Astrocyte (in vitro differentiated cells and primary cell): ENCODE results near the gene PPTC7. TPM values are rescaled to one million over a fixed set of nuclear protein-coding genes. Genes with fewer than 3 reads are reported as not detected.
A peak's percentile ranks its signal among the peaks of the same experiment; 100 is the strongest.
"Not testable (repeated sequence)": the region's sequence is repeated elsewhere in the genome, so short reads cannot be mapped to it uniquely, and the experiment has no call there.

Experiments
- DNase-seq: peaks from one replicate; pipeline ENCODE4 v3.0.0-alpha.2; 2010; ENCODE audit warnings: low read depth
- FAIRE-seq: peaks from 2 replicates; lab custom pipeline; 2011; peaks lifted over from hg19 to GRCh38; lab: Jason Lieb, UNC
- H2AFZ ChIP-seq: 2 replicates; pipeline ENCODE4 v1.6.0; 2012; ENCODE audit warnings: low read depth, low read length, inconsistent platforms
- H3K27ac ChIP-seq: 2 replicates; pipeline ENCODE4 v1.5.1; 2011; ENCODE audit warnings: low read depth, low read length, inconsistent platforms
- H3K27me3 ChIP-seq: 2 replicates; pipeline ENCODE4 v1.6.0; 2011; ENCODE audit warnings: low read length, inconsistent platforms; ENCODE audit not compliant: insufficient read depth
- H3K36me3 ChIP-seq: 2 replicates; pipeline ENCODE4 v1.5.1; 2011; ENCODE audit warnings: low read length, inconsistent platforms; ENCODE audit not compliant: insufficient read depth
- H3K4me1 ChIP-seq: 2 replicates; pipeline ENCODE4 v1.5.1; 2011; ENCODE audit warnings: low read length, inconsistent platforms; ENCODE audit not compliant: insufficient read depth
- H3K4me2 ChIP-seq: 2 replicates; pipeline ENCODE4 v1.6.0; 2012; ENCODE audit warnings: low read length, inconsistent platforms
- H3K4me3 ChIP-seq: 2 replicates; pipeline ENCODE4 v1.5.1; 2011; ENCODE audit warnings: low read depth, mild to moderate bottlenecking, low read length, inconsistent platforms; ENCODE audit not compliant: insufficient read depth
- H3K79me2 ChIP-seq: 2 replicates; pipeline ENCODE4 v1.6.0; 2012; ENCODE audit warnings: mild to moderate bottlenecking, low read length, inconsistent platforms; ENCODE audit not compliant: insufficient read depth
- H3K9ac ChIP-seq: 2 replicates; pipeline ENCODE4 v1.6.0; 2012; ENCODE audit warnings: mild to moderate bottlenecking, low read length, inconsistent platforms
- H3K9me3 ChIP-seq: 2 replicates; pipeline ENCODE4 v1.5.1; 2012; ENCODE audit warnings: low read depth, mild to moderate bottlenecking, low read length, inconsistent platforms; ENCODE audit not compliant: insufficient read depth
- H4K20me1 ChIP-seq: 2 replicates; pipeline ENCODE4 v1.6.0; 2012; ENCODE audit warnings: low read length, inconsistent platforms; ENCODE audit not compliant: insufficient read depth
- H3K27ac Mint-ChIP-seq: one replicate; pipeline ENCODE4 v1.8.0; 2021; ENCODE audit warnings: mild to moderate bottlenecking, mixed read lengths; ENCODE audit not compliant: unreplicated experiment
- H3K27me3 Mint-ChIP-seq: one replicate; pipeline ENCODE4 v1.8.0; 2021; ENCODE audit warnings: low read depth, mixed read lengths; ENCODE audit not compliant: unreplicated experiment
- H3K36me3 Mint-ChIP-seq: one replicate; pipeline ENCODE4 v1.8.0; 2021; ENCODE audit warnings: low read depth, mixed read lengths; ENCODE audit not compliant: unreplicated experiment
- H3K4me1 Mint-ChIP-seq: one replicate; pipeline ENCODE4 v1.8.0; 2021; ENCODE audit warnings: low read depth, mixed read lengths; ENCODE audit not compliant: unreplicated experiment
- H3K4me3 Mint-ChIP-seq: one replicate; pipeline ENCODE4 v1.8.0; 2021; ENCODE audit warnings: mild to moderate bottlenecking, moderate library complexity, mixed read lengths; ENCODE audit not compliant: unreplicated experiment
- H3K9me3 Mint-ChIP-seq: one replicate; pipeline ENCODE4 v1.8.0; 2021; ENCODE audit warnings: mild to moderate bottlenecking, mixed read lengths; ENCODE audit not compliant: unreplicated experiment
- EZH2 ChIP-seq: IDR thresholded peaks from 2 replicates; pipeline ENCODE4 v1.6.1; 2012; ENCODE audit warnings: mild to moderate bottlenecking, low read length, inconsistent platforms; ENCODE audit not compliant: insufficient read depth
- total RNA-seq: library from RNA; stranded (reverse); gene quantifications from 2 replicates; pipeline ENCODE4 v1.2.1, GENCODE V29; 2021
- TF ChIP-seq, protein P1 (sequence below): IDR thresholded peaks from 2 replicates; pipeline ENCODE4 v1.5.1; 2011; ENCODE audit warnings: low read depth, mild to moderate bottlenecking, inconsistent platforms, low read length, moderate library complexity; ENCODE audit not compliant: insufficient read depth

Gene PPTC7
- total RNA-seq, 1 donor from 2014 or later, result 16.6 TPM

GRCh38 chr12:110590059-110590458 is 6.9 kb upstream of the PPTC7 start:
- TF ChIP-seq EZH2, result no peak
- TF ChIP-seq, protein P1, sequence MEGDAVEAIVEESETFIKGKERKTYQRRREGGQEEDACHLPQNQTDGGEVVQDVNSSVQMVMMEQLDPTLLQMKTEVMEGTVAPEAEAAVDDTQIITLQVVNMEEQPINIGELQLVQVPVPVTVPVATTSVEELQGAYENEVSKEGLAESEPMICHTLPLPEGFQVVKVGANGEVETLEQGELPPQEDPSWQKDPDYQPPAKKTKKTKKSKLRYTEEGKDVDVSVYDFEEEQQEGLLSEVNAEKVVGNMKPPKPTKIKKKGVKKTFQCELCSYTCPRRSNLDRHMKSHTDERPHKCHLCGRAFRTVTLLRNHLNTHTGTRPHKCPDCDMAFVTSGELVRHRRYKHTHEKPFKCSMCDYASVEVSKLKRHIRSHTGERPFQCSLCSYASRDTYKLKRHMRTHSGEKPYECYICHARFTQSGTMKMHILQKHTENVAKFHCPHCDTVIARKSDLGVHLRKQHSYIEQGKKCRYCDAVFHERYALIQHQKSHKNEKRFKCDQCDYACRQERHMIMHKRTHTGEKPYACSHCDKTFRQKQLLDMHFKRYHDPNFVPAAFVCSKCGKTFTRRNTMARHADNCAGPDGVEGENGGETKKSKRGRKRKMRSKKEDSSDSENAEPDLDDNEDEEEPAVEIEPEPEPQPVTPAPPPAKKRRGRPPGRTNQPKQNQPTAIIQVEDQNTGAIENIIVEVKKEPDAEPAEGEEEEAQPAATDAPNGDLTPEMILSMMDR, result no peak
- no peak overlapping the region for H3K4me2 ChIP-seq
- Mint-ChIP-seq H3K4me1 (peaks cover 6% of the 10 kb centered on the region), H3K27me3 (no peaks in the 10 kb centered on the region), H3K27ac (no peak overlapping the region), H3K36me3 (no peaks in the 10 kb centered on the region), H3K9me3 (no peaks in the 10 kb centered on the region), H3K4me3 (no peak overlapping the region)
- no peak for DNase-seq
- no peak overlapping the region for H2AFZ ChIP-seq
- H4K20me1 ChIP-seq, result no peaks in the 10 kb centered on the region
- no peak for FAIRE-seq
- no peaks in the 10 kb centered on the region for H3K79me2 ChIP-seq
- H3K9me3 ChIP-seq, result no peaks in the 10 kb centered on the region
- no peak overlapping the region for H3K4me3 ChIP-seq
- no peaks in the 10 kb centered on the region for H3K36me3 ChIP-seq
- no peak overlapping the region for H3K9ac ChIP-seq
- no peaks in the 10 kb centered on the region for H3K27me3 ChIP-seq
- no peaks in the 10 kb centered on the region for H3K4me1 ChIP-seq
- no peak overlapping the region for H3K27ac ChIP-seq

GRCh38 chr12:110587102-110587501 is 4.0 kb upstream of the PPTC7 start:
- not testable (repeated sequence) for H3K27ac Mint-ChIP-seq, H3K27me3 ChIP-seq, H3K36me3 ChIP-seq, H3K9me3 Mint-ChIP-seq, DNase-seq, H2AFZ ChIP-seq, H3K36me3 Mint-ChIP-seq, H3K4me2 ChIP-seq, FAIRE-seq, H3K79me2 ChIP-seq, H3K4me3 Mint-ChIP-seq, H3K27me3 Mint-ChIP-seq, H3K4me1 ChIP-seq, H3K4me3 ChIP-seq, H3K27ac ChIP-seq, H3K9me3 ChIP-seq, H4K20me1 ChIP-seq, H3K9ac ChIP-seq
- peaks cover 10% of the 10 kb centered on the region for H3K4me1 Mint-ChIP-seq

- DNase-seq (no peak), FAIRE-seq (no peak)
- peaks cover 26% of the 10 kb centered on the region for H3K79me2 ChIP-seq
- no peaks in the 10 kb centered on the region for H3K27me3 ChIP-seq
- peak overlapping the region; percentile 26 for H2AFZ ChIP-seq
- H3K4me3 ChIP-seq, result no peak overlapping the region
- H3K27ac Mint-ChIP-seq, result no peak overlapping the region
- H3K36me3 Mint-ChIP-seq, result no peaks in the 10 kb centered on the region
- H3K9me3 ChIP-seq, result no peaks in the 10 kb centered on the region
- H3K4me3 Mint-ChIP-seq, result peak overlapping the region; percentile 27
- no peaks in the 10 kb centered on the region for H3K36me3 ChIP-seq
- no peak overlapping the region for H3K27ac ChIP-seq
- no peak for TF ChIP-seq EZH2
- TF ChIP-seq, protein P1, result no peak
- H4K20me1 ChIP-seq, result peaks cover 18% of the 10 kb centered on the region
- H3K27me3 Mint-ChIP-seq, result no peaks in the 10 kb centered on the region
- H3K4me2 ChIP-seq, result peak overlapping the region; percentile 2
- no peak overlapping the region for H3K9ac ChIP-seq
- peaks cover 15% of the 10 kb centered on the region for H3K4me1 Mint-ChIP-seq
- H3K9me3 Mint-ChIP-seq, result no peaks in the 10 kb centered on the region
- H3K4me1 ChIP-seq, result peaks cover 7% of the 10 kb centered on the region
Measured at GRCh38 chr12:110585231-110585799, 2.2 kb upstream of the PPTC7 start.
